GM12878 (cell line): ENCODE results near the gene SMARCE1. TPM values are rescaled to one million over a fixed set of nuclear protein-coding genes. Genes with fewer than 3 reads are reported as not detected.

ENCODE experiments used
- ATAC-seq: fragments of 200-7000 bp; cut with Tn5 transposase; 3 replicates; pipeline ENCODE4 v1.9.1; 2020; ENCODE audit warnings: mild to moderate bottlenecking, moderate library complexity
- BruUV-seq: library from RNA; stranded (reverse); fragments of 400-500 nt; replicated peaks from 2 replicates; lab custom pipeline; 2021; lab: Mats Ljungman, UMichigan
- CTCF ChIA-PET: fragments of 300-600 bp; sonication (Branson Sonifier 250); formaldehyde crosslinking; extraction: SDS; loops from one replicate; lab custom pipeline; 2021; ENCODE audit warnings: inconsistent platforms; lab: Yijun Ruan, JAX
- POLR2A ChIA-PET: fragments of 350-600 bp; formaldehyde crosslinking; extraction: SDS; loops from one replicate; lab custom pipeline; 2021; ENCODE audit warnings: inconsistent platforms; lab: Charles Lee
- RAD21 ChIA-PET: fragments of 300-600 bp; sonication (Branson Sonifier 250); formaldehyde crosslinking; loops from one replicate; lab custom pipeline; 2023; ENCODE audit warnings: antibody characterized with exemption; ENCODE audit not compliant: unreplicated experiment; lab: Charles Lee
- SMC1A ChIA-PET: fragments of 300-600 bp; sonication (Branson Sonifier 250); formaldehyde crosslinking; loops from one replicate; lab custom pipeline; 2023; ENCODE audit not compliant: unreplicated experiment, uncharacterized antibody; lab: Charles Lee
- DNase-seq: peaks from one replicate; pipeline ENCODE4 v3.0.0-alpha.2; 2011; ENCODE audit warnings: low read depth, low spot score
- FAIRE-seq: peaks from 3 replicates; lab custom pipeline; 2011; peaks lifted over from hg19 to GRCh38; lab: Jason Lieb, UNC
- H2AFZ ChIP-seq: 2 replicates; pipeline ENCODE4 v1.6.0; 2011; ENCODE audit warnings: low read depth, low read length, control low read depth; ENCODE audit not compliant: control insufficient read depth
- H3K27ac ChIP-seq: 2 replicates; pipeline ENCODE4 v1.5.1; 2011; ENCODE audit warnings: control low read depth; ENCODE audit not compliant: control insufficient read depth, insufficient read depth
- H3K27me3 ChIP-seq, 2 experiments: replicated peaks in 1 of 2; 2 replicates each; pipeline versions ENCODE4 v1.6.0 to v1.6.1; 2011; ENCODE audit warnings: low read length in 1 of 2; ENCODE audit not compliant: control insufficient read depth in 2 of 2, insufficient read depth in 2 of 2
- H3K36me3 ChIP-seq, 2 experiments: 2 replicates each; pipeline ENCODE4 v1.5.1; 2011; ENCODE audit warnings: low read length in 1 of 2; ENCODE audit not compliant: control insufficient read depth in 2 of 2, insufficient read depth in 2 of 2
- H3K4me1 ChIP-seq: 2 replicates; pipeline ENCODE4 v1.6.1; 2011; ENCODE audit warnings: mild to moderate bottlenecking, low read length, moderate library complexity, mixed read lengths; ENCODE audit not compliant: control insufficient read depth, insufficient read depth
- H3K4me2 ChIP-seq: 2 replicates; pipeline ENCODE4 v1.6.0; 2011; ENCODE audit warnings: control low read depth; ENCODE audit not compliant: control insufficient read depth, insufficient read depth
- H3K4me3 ChIP-seq: fragments of 200-600 bp; sonication (generic); 2 replicates; pipeline ENCODE4 v1.5.1; 2016
- H3K79me2 ChIP-seq: 2 replicates; pipeline ENCODE4 v1.6.0; 2011; ENCODE audit warnings: low read length; ENCODE audit not compliant: control insufficient read depth, insufficient read depth
- H3K9ac ChIP-seq: 2 replicates; pipeline ENCODE4 v1.8.0; 2011; ENCODE audit warnings: low read length, control low read depth, mixed read lengths; ENCODE audit not compliant: control insufficient read depth, insufficient read depth
- H3K9me3 ChIP-seq: replicated peaks from 3 replicates; pipeline ENCODE4 v1.5.1; 2011; ENCODE audit warnings: mild to moderate bottlenecking, low read length; ENCODE audit not compliant: control insufficient read depth, insufficient read depth
- H4K20me1 ChIP-seq: 2 replicates; pipeline ENCODE4 v1.6.0; 2011; ENCODE audit not compliant: control insufficient read depth, insufficient read depth
- BRCA1 ChIP-seq: IDR thresholded peaks from 2 replicates; pipeline ENCODE4 v1.6.1; 2011; ENCODE audit warnings: low read depth, low read length, improper control_type of control experiment
- CREB1 ChIP-seq: IDR thresholded peaks from 2 replicates; pipeline ENCODE4 v1.6.1; 2012; ENCODE audit warnings: low read depth, mild to moderate bottlenecking, inconsistent platforms
- EGR1 ChIP-seq, 2 experiments: IDR thresholded peaks; 1 replicate in 1 of 2; 2 replicates in 1 of 2; pipeline ENCODE4 v1.6.1; 2011 to 2012; ENCODE audit warnings: low read depth in 2 of 2, low read length in 2 of 2, borderline replicate concordance in 1 of 2, mild to moderate bottlenecking in 1 of 2, moderate library complexity in 1 of 2
- KDM1A ChIP-seq: fragments of 200-600 bp; sonication (generic); IDR thresholded peaks from 2 replicates; pipeline ENCODE4 v1.6.1; 2016; ENCODE audit warnings: borderline replicate concordance
- NR2C2 ChIP-seq: IDR thresholded peaks from 2 replicates; pipeline ENCODE4 v1.6.1; 2011; ENCODE audit warnings: borderline replicate concordance, low read depth; ENCODE audit not compliant: control insufficient read depth, insufficient read length
- RELA ChIP-seq: fragments of 450-650 bp; IDR thresholded peaks from 2 replicates; pipeline ENCODE4 v1.8.0; 2014; ENCODE audit warnings: borderline replicate concordance; ENCODE audit not compliant: partially characterized antibody
- WGBS: methylation state at CpG from one replicate; pipeline ENCODE4 v1.1.6; 2016; ENCODE audit warnings: low lambda C conversion rate; ENCODE audit not compliant: insufficient replicate concordance, insufficient coverage; ENCODE audit errors: missing lambda C conversion rate; 5-methylcytosine and 5-hydroxymethylcytosine counted together
- in situ Hi-C: fragments of 300-500 bp; cut with MboI; formaldehyde crosslinking; loops from 9 replicates; pipeline ENCODE4 v1.14.3; 2018; ENCODE audit warnings: mixed read lengths
- intact Hi-C: fragments of 100-400 bp; cut with micrococcal nuclease; formaldehyde crosslinking; loops from one replicate; pipeline ENCODE4 v1.14.2; 2022; ENCODE audit not compliant: unreplicated experiment
- polyA plus RNA-seq, 11 experiments: library from polyadenylated mRNA; depleted of rRNA in 4 of 11; unstranded in 6 of 11; stranded (reverse) in 5 of 11; fragments of >200 nt; fragmentation: Nextera tagmentation in 4 of 11; fragmentation: Illumina TruSeq in 1 of 11; extraction: Ambion mirVana in 4 of 11; extraction: Trizol in 1 of 11; gene quantifications; 1 replicate in 1 of 11; 2 replicates in 10 of 11; pipeline versions ENCODE4 v1.2.1 to v1.2.3, GENCODE V29; 2011 to 2016; ENCODE audit warnings: inconsistent platforms in 2 of 11, missing spikeins in 2 of 11, low read depth in 1 of 11
- total RNA-seq, 4 experiments: library from RNA; depleted of rRNA in 3 of 4; stranded (reverse); fragments of >200 nt in 3 of 4; fragmentation: Illumina TruSeq in 1 of 4; extraction: Trizol in 1 of 4; gene quantifications; 2 replicates each; pipeline versions ENCODE4 v1.2.1 to v1.2.3, GENCODE V29; 2013 to 2021
- TF ChIP-seq, protein P1 (sequence below): IDR thresholded peaks from 2 replicates; pipeline ENCODE4 v1.6.1; 2011; ENCODE audit warnings: borderline replicate concordance, low read depth, mild to moderate bottlenecking, moderate library complexity, low read length; ENCODE audit not compliant: insufficient read depth, poor library complexity, severe bottlenecking
- TF ChIP-seq, protein P2 (sequence below): IDR thresholded peaks from 2 replicates; pipeline ENCODE4 v1.6.1; 2012; ENCODE audit warnings: low read length, inconsistent platforms

Gene SMARCE1
- total and polyA plus RNA-seq, 10 of the 15 experiments (the other 5 are each of a cell fraction or from before 2014, with no cell fraction given), result 87.9 to 191 (median 132) TPM

DNA sequence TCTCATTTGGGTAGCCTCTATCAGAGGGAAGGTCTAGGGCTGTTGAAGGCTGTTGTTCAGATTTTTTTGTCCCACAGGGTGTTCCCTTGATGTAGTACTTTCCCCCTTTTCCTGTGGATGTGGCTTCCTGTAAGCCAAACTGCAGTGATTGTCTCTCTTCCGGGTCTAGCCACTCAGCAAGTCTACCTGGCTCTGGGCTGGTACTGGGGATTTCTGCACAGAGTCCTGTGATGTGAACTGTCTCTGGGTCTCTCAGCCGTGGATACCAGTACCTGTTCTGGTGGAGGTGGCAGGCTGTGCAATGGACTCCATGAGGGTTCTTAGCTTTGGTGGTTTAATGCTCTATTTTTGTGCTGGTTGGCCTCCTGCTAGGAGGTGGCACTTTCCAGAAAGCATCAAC lies 59.1 kb downstream of the SMARCE1 start:
- H3K9me3 ChIP-seq, result peaks cover 14% of the 10 kb centered on the region
- H3K4me3 ChIP-seq, result no peak overlapping the region
- H3K36me3 ChIP-seq, result no peaks in the 10 kb centered on the region
- intact Hi-C loops, result no loop called here
- CTCF ChIA-PET, result interaction anchor here (1.1 to 1.5 kb wide), 2 partner anchors 26 to 29 kb away, joined by 3 read pairs; no protein-coding TSS in a partner anchor
- no peak for TF ChIP-seq KDM1A
- no peak for TF ChIP-seq NR2C2
- TF ChIP-seq, protein P1, sequence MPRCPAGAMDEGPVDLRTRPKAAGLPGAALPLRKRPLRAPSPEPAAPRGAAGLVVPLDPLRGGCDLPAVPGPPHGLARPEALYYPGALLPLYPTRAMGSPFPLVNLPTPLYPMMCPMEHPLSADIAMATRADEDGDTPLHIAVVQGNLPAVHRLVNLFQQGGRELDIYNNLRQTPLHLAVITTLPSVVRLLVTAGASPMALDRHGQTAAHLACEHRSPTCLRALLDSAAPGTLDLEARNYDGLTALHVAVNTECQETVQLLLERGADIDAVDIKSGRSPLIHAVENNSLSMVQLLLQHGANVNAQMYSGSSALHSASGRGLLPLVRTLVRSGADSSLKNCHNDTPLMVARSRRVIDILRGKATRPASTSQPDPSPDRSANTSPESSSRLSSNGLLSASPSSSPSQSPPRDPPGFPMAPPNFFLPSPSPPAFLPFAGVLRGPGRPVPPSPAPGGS, result no peak
- no peak for TF ChIP-seq CREB1
- no peak for TF ChIP-seq EGR1 (IDR thresholded peaks at IDR 0.05; ENCODE audit: borderline replicate concordance in 1 of 2, low read depth in 2 of 2, low read length in 2 of 2)
- no peak for TF ChIP-seq BRCA1
- no peak for TF ChIP-seq RELA
- TF ChIP-seq, protein P2, sequence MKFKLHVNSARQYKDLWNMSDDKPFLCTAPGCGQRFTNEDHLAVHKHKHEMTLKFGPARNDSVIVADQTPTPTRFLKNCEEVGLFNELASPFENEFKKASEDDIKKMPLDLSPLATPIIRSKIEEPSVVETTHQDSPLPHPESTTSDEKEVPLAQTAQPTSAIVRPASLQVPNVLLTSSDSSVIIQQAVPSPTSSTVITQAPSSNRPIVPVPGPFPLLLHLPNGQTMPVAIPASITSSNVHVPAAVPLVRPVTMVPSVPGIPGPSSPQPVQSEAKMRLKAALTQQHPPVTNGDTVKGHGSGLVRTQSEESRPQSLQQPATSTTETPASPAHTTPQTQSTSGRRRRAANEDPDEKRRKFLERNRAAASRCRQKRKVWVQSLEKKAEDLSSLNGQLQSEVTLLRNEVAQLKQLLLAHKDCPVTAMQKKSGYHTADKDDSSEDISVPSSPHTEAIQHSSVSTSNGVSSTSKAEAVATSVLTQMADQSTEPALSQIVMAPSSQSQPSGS, result no peak
- TF ChIP-seq, all 136 proteins: peak for 0
- SMC1A ChIA-PET, result interaction anchor here (2.4 to 3.1 kb wide), 3 partner anchors 9 to 11 kb away, joined by 12 to 23 read pairs (median 16); no protein-coding TSS in a partner anchor
- no TSS peak for BruUV-seq
- Histone ChIP-seq H3K4me1 (no peaks in the 10 kb centered on the region), H4K20me1 (no peaks in the 10 kb centered on the region), H3K27ac (no peak overlapping the region), H3K4me2 (no peak overlapping the region), H3K27me3 (peaks cover 0 to 4% of the 10 kb centered on the region in 2 experiments; a peak in 1 of 4 replicates), H2AFZ (no peak overlapping the region), H3K79me2 (no peaks in the 10 kb centered on the region), H3K9ac (no peak overlapping the region)
- FAIRE-seq (no peak), DNase-seq (no peak), ATAC-seq (no peak)
- in situ Hi-C loops, result no loop called here
- RAD21 ChIA-PET, result interaction anchor here (2.3 kb wide), 1 partner anchor 27 kb away, joined by 8 read pairs; no protein-coding TSS in a partner anchor
- WGBS, result 71% methylated on average over 2 of the region's 2 CpGs
- POLR2A ChIA-PET, result no interaction called here
